C1 segment of cervical spinal cord (tissue), 14 donors: Measurements from ENCODE around the gene HDAC4.

Source experiments
- DNase-seq, 14 donors: peaks; one replicate each; lab custom pipeline; 2025; lab: John Stamatoyannopoulos, UW

HDAC4 gene

GRCh38 chr2:239369631-239370161, 31.1 kb downstream of the HDAC4 start:
- peak in 1 of 14 donors; percentile 24 for DNase-seq

GRCh38 chr2:239368906-239369552, 31.8 kb downstream of the HDAC4 start:
- no peak for DNase-seq

DNA sequence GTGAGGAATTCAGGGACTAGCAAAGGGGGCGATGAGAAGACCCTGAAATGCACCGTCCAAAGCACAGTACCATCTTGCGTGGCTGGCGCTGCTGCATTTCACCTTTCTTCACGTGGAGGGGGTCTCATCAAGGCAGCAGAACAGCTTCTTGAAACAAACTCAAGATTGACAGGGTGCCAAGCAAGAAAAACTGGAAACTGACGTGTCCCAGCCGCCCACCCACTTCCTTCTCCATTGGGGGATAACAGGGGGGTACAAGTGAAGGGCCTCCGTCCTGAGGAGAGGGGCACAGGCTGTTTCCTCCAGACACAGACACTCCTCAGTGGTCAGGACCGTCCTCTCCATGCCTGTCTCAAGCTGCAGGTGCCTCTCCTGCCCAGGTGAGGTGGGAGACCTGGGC, 32.5 kb downstream of the HDAC4 start:
- no peak for DNase-seq

- no peak for DNase-seq
These were observed 34.1 kb downstream of the HDAC4 start for GRCh38 chr2:239366740-239367139.

DNA sequence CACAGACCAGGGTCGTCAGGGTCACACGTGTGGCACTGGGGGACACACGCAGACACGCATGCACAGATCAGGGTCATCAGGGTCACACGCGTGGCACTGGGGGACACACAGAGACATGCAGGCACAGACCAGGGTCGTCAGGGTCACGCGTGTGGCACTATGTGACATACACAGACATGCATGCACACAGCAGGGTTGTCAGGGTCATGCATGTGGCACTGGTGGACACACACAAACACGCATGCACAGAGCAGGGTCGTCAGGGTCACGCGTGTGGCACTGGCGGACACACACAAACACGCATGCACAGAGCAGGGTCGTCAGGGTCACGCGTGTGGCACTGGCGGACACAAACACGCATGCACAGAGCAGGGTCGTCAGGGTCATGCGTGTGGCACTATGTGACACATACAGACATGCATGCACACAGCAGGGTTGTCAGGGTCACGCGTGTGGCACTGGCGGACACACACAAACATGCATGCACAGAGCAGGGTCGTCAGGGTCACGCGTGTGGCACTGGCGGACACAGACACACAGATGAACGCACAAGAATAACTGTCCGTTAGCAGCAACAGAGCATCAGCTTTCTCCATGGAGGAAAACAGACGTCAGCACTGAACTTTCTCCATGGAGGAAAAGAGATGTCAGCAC, 34.9 kb downstream of the HDAC4 start:
- DNase-seq: no peak

- no peak for DNase-seq
These were observed 35.6 kb downstream of the HDAC4 start for GRCh38 chr2:239365071-239365781.

DNA sequence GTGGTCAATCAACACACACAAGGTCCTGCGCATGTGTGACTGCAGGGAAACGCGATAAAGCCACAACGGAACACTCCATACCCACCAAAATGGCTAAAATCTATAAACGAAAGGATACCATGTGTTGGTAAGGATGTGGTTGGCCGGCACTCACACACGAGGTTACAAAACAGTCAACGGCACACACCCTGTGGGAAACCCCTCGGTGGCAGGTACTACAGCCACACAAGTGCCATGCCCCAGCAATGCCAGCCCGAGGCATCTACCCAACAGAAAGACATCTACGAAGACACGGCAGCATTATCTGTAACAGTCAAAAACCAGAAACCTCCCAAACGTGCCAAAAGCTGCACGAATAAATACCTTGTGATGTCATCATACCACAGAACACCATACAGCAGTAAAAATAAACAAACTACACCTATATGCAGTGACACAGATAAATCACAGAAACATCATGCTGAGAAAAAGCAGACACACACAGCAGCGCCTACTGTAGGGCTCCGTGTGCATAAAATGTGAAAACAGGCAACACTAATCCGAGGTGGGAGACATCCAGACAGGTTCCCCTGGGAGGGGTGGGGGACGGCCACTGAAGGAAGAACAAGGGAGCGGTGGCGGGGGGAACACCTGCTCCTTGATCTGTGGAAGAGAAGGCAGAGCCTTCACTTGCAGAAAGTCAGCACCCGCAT, 36.7 kb downstream of the HDAC4 start:
- DNase-seq: no peak

DNA sequence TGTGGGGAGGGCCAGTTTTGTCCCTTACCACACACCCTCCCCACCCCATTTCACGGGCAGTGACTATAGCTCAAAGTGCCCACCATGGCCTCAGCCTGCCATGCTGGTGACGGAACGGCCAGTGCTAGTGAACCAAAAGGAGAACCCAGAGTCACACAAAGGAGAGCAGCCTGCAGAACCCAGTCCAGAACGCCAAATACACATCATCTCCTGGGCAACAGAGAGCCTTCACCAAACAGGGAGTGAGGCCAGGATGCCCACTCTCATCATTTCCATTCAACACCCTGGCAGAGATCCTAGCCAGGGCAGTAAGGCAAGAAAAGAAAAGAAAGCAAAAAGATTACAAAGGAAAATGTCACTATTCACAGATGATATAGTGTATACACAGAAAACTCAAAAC, 38.3 kb downstream of the HDAC4 start:
- peak in 3 of 14 donors; percentile 25 to 48 (median 37) for DNase-seq

DNA sequence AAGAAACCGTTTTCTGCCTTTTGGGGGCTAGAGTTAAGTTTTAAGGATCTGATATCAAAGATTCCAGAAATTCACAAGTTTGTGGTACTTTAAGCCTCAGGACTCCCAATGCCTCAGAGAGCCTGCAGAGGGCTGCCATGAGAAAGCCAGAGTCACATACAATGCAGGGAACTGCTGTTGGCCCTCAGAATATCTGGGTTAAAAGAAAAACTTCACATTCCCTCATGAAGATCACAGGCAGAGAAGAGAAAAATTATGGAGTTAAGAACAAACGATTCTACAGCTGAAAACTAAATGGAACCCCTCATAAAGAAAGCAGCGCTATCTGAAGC, 39.5 kb downstream of the HDAC4 start:
- DNase-seq: no peak

DNA sequence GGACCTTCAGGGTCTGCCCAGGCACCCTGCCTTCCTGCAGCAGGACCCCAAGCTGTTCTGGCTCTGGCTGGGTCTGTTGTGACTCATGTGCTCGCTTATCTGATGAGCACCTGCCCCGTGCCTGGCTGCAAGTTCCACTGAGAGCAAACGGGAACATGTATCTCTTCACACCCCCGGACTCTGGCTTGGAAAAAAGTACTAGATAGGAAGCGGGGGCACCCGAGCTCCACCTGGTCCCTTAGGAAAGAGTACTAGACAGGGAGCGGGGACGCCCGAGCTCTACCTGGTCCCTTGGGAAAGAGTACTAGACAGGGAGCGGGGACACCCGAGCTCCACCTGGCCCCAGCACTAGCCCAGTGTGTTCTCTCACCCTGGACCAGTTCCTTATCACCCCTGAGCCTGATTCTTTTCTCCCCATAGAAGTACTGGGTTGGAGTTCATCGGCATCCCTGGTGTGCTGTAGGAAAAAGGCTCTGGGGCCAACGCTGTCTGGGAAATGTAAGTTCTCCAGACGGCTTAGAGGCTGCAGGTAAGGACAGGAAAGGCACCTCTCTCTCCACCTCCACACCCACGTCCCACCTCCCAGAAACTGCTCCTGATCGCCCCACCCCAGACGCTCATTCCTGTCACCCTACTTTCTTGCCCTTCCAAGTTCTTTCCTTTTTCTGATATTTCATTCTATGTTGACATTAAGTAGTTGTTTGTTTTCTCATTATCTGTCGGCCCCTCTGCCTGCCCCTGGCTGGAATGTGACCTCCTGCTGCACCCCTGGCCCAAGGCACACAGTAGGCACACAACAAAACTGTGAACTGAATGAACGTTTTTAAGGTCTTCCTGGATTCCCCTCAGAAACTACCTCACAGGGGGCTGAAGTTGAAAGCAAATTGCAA, 40.2 kb downstream of the HDAC4 start:
- DNase-seq: no peak

DNA sequence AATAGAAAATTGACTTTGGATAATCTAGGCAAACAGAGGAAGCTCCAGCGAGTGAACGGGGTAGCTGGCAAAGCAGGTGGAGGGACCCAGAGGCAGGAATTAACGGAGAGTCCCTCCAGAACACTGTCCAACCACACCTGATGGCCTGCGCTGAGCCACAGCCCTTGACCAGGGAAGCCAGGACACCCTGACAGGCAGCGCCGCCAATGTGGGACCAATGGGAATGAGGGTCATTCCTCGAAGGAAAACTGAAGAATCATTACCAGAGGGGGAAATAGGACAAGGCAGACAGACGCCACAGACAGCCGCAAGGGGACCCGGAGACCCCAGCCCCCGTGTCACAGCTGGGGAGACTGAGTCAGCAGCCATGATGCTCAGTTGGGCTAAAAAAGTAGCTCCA, 40.8 kb downstream of the HDAC4 start:
- DNase-seq: no peak

DNA sequence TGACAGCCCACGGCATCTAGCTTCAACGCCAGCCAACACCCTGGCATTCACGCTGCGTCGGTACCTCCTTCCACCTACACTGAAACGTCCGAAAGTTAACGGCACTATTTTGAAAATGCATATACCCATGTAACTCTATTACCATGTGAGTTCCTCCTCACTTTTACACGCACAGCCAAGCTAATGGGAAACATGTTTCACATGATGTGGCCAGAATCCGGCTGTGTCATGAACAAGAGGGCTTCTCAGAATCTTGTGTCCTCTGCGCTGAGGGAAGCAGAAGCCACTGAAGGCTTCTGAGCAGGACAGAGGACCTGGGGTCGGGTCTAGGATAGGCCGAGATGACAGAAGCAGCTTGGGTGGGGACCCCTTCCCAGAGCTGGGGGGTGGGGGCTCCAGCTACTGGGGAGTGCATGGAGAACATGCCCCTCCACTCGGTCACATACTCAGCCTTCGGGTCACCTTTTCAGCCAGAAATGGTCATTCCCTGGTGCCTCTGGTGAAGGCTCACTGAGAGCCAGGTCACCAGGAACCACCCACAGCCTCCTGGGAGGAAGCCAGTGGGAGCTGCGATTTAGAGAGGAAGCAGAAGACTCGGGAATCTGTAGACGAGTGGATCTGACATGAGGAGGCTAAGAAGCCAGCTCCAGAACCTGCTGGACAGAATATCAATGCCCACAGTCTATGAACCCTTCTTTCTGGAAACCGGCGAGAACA, 41.5 kb downstream of the HDAC4 start:
- DNase-seq: no peak

GRCh38 chr2:239358062-239358754, 42.6 kb downstream of the HDAC4 start:
- DNase-seq: no peak

GRCh38 chr2:239355724-239356123, 45.1 kb downstream of the HDAC4 start:
- no peak for DNase-seq

DNA sequence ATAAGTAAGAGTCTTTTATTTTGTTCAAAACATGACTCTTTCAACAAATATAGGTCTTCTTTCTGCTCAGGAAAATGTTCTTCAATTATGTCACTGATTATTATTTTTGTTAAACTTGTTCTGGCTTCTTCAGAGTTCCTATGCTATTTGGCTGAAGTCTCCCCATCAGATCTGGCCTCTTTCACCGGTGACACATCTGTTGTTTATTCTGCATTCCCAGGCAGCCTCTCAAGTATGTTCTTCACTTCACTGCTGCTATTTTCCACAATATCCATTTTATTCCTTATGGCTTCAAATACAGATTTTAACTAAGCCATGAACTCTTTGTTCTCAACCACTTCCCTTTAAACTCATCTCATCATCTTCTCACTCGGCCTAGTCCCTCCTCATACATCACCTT, 45.7 kb downstream of the HDAC4 start:
- no peak for DNase-seq

- no peak for DNase-seq
These were observed 46.1 kb downstream of the HDAC4 start for GRCh38 chr2:239354791-239355136.

- DNase-seq: no peak
These were observed 46.6 kb downstream of the HDAC4 start for GRCh38 chr2:239354132-239354790.

GRCh38 chr2:239353692-239354091, 47.1 kb downstream of the HDAC4 start:
- DNase-seq: no peak

GRCh38 chr2:239351687-239352086, 49.1 kb downstream of the HDAC4 start:
- no peak for DNase-seq
